WI38 (cell line): ENCODE results near the gene FAM124A.

Source experiments
- H3K4me3 ChIP-seq: 2 replicates; pipeline ENCODE4 v1.5.1; 2011; ENCODE audit warnings: low read depth, mild to moderate bottlenecking, control low read depth, low read length
- TF ChIP-seq, protein P1 (sequence below): IDR thresholded peaks from 2 replicates; pipeline ENCODE4 v1.5.1; 2012; ENCODE audit warnings: low read depth, mild to moderate bottlenecking, control low read depth, low read length

FAM124A gene

DNA sequence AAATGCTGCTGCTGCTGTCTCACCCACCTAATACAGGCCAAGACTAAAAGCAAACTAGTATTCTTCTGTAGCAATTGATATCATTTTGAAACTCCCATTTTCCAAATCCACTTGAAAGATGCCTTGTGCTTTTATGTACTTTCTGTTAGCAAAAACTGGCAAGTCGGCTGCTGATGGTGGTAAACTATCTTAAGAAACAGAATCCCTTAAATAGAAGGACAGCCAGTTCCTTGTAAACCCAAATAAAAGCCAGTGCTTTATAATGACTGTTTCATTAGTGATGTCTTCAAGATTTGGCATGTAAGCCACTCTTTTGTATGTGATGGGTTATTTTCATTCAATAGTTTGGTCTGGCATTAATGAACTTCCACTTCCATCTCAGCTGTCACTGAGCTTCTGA lies 5.2 kb downstream of the FAM124A start:
- TF ChIP-seq, protein P1, sequence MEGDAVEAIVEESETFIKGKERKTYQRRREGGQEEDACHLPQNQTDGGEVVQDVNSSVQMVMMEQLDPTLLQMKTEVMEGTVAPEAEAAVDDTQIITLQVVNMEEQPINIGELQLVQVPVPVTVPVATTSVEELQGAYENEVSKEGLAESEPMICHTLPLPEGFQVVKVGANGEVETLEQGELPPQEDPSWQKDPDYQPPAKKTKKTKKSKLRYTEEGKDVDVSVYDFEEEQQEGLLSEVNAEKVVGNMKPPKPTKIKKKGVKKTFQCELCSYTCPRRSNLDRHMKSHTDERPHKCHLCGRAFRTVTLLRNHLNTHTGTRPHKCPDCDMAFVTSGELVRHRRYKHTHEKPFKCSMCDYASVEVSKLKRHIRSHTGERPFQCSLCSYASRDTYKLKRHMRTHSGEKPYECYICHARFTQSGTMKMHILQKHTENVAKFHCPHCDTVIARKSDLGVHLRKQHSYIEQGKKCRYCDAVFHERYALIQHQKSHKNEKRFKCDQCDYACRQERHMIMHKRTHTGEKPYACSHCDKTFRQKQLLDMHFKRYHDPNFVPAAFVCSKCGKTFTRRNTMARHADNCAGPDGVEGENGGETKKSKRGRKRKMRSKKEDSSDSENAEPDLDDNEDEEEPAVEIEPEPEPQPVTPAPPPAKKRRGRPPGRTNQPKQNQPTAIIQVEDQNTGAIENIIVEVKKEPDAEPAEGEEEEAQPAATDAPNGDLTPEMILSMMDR: no peak

DNA sequence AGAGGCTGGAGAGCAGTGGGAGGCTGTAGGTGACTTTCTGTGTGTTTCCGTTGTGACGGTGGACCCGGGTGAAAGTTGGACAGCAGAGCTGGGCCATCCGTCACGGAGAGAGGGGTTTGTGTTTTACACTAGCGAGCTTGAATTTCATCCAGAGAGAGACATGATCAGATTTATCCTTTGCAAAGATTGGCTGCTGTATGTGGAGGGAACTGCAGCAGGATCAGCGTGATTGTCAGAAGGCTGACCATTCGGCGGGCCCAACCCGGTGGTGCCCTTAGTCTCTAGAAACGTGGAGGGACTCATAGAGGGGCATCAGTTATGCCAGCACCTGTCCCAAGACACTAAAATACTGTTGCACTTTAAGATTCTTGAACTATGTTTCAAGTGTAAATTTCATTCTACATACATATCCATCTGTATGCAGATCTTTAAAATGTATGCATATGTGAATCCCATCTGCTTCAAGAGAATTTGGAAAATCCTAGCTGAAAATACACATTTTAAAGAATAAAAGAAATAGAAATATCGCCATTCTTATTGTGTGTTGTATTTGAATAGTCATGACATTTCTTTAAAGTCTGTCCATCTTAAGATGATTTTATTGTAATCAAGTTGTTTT lies 7.0 kb downstream of the FAM124A start:
- no peak overlapping the region for H3K4me3 ChIP-seq
- TF ChIP-seq, protein P1: no peak

More for the DNA sequence above, 5.2 kb downstream of the FAM124A start:
- H3K4me3 ChIP-seq: no peak overlapping the region

DNA sequence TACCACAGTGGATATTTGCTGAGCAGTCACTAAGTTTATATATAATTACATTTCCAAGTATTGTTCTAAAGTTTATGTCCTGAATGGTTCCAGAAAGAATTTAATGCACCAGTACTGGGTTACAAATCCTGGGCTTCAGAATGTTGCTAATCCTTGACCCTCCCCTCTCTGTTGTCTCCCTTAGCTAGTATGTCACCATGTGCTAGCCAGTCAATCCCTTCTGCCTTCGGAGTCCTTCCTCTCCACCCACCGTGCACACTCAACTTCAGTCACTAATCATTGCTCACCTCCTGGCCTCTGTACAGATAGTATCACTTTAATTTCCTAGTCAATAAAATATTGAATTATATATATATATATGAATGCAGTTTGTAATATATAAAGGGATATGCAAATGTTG lies 7.5 kb downstream of the FAM124A start:
- TF ChIP-seq, protein P1: no peak
- no peak overlapping the region for H3K4me3 ChIP-seq

DNA sequence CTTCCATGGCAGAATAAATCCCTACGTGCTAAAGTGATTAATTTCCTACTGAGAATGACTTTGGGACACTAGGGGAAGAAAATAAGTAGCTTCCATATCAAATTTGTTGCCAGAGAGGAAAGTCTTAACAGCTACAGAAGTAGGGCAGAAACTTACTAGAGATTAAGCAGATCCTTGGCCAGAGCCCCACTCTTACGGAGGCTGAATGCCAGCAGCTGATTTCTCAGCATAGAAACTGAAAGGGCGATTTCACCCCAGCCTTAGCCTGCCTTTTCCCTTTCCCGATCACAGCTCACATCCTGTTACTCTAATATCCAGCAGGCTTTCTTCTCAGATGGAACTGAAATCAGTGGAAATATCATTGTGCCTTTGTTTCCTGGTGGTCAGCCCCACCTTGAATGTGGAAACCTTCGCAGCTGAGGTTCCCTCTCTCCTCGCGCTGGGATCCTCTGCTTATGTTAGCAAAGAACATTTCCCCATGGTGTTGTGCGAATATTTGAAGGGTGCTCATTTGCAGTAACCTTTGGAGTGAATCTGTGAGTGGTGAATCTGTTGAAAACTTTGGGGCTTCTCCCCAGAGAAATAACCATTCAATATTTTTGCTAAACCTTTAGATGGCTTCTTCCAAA lies 8.4 kb downstream of the FAM124A start:
- TF ChIP-seq, protein P1: no peak
- no peak overlapping the region for H3K4me3 ChIP-seq

DNA sequence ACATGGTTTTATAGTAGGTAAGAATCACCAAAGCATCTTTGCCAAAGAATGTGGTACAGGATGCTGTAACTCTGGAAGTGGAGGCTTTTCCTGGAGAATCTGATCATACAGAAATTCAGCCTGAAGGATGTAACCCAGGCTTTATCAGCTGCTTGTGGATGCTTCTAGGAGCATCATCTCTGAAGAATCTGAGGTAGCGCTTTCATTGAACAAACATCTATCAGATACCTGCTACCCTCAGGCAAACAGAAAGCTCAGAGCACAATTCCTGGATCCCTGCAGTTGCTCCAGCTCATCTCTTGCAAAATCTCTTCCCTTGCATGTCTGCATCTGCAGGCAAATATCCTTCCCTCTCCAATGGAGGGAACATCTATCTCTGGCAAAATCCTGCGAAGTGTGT lies 9.3 kb downstream of the FAM124A start:
- TF ChIP-seq, protein P1: no peak
- no peak overlapping the region for H3K4me3 ChIP-seq

DNA sequence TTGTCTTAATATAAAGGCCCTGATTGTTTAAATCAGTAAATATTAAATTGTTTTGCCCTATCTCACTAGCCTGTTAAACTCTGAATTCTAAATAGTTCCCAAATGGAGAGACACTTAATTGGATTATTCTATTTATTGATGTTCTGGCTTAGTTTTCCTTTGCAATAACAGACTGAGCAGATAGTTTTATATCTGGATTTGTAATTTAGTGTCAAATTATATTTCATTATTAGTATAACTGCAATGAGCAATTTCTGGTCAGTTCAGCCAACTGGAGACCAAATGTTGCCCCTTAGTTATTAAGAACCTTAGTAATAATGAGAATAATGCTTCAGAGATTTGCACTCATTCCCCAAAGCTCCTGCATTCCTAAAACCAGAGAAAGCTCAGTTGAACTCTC lies 10.1 kb downstream of the FAM124A start:
- no peak overlapping the region for H3K4me3 ChIP-seq
- TF ChIP-seq, protein P1: no peak

DNA sequence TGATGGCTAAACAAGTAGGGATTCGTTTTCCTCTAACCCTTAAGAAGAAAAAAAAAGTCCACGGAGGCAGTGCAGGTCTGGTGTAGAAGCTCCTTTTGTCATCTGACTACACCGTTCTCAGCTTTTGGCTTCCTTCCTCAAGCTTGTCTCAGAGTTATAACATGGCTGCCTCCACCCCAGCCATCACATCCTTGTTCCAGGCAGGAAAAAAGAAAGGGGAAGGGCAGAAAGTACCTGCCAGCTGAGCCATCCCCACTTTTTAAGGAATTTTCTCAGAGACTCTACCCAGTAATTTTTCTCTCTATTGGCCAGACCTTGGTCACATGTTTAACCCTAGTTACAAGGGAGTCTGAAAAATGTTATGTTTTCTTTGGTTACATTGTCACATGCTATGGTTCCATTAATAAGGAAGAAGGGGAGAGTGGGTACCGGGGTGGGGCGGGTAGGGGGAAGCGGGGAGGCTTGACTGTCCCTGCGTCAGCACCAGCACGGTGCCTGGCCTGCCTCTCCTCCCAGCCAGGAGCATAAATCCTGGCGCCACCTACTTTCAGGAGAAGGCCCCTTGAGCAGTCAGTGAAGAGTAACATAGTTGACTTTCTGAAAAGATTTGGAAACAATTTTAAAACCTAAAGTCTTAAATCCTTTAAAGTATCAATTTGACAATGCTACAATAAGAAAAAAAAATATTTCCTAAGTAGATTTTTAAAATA lies 11.1 kb downstream of the FAM124A start:
- no peak overlapping the region for H3K4me3 ChIP-seq
- TF ChIP-seq, protein P1: no peak
